Ishikawa (cell line): ENCODE data around the gene FRMPD4.

ENCODE experiments used
- CREB1 ChIP-seq: IDR thresholded peaks from 2 replicates; pipeline ENCODE4 v1.6.1; 2012; ENCODE audit warnings: low read depth
- EGR1 ChIP-seq: IDR thresholded peaks from 2 replicates; pipeline ENCODE4 v1.6.1; 2012
- EP300 ChIP-seq: IDR thresholded peaks from 2 replicates; pipeline ENCODE4 v1.6.1; 2012; ENCODE audit warnings: borderline replicate concordance
- RAD21 ChIP-seq: IDR thresholded peaks from 2 replicates; pipeline ENCODE4 v1.6.1; 2012; ENCODE audit warnings: low read depth
- REST ChIP-seq: IDR thresholded peaks from 2 replicates; pipeline ENCODE4 v1.6.1; 2012; ENCODE audit warnings: low read depth, mild to moderate bottlenecking
- TAF1 ChIP-seq: IDR thresholded peaks from 2 replicates; pipeline ENCODE4 v1.6.1; 2012; ENCODE audit warnings: low read depth, mild to moderate bottlenecking

- TF ChIP-seq EP300 (no peak), TAF1 (no peak), EGR1 (no peak), RAD21 (no peak), CREB1 (no peak), REST (no peak)
Observed at GRCh38 chrX:12419591-12419990, 281.3 kb downstream of the FRMPD4 start.
